K562 (cell line): ENCODE results near the gene SVOP. TPM values are rescaled to one million over a fixed set of nuclear protein-coding genes. Genes with fewer than 3 reads are reported as not detected.

Source experiments
- ARNT ChIP-seq, 2 experiments: fragments of 450-650 bp; IDR thresholded peaks; 2 replicates each; pipeline ENCODE4 v1.6.1; 2016; ENCODE audit warnings: mild to moderate bottlenecking in 1 of 2
- BMI1 ChIP-seq: fragments of 150-350 bp; IDR thresholded peaks from 2 replicates; pipeline ENCODE4 v1.6.1; 2014; ENCODE audit warnings: low read length
- C11orf30 ChIP-seq: fragments of 450-650 bp; IDR thresholded peaks from 2 replicates; pipeline ENCODE4 v1.6.1; 2016; ENCODE audit warnings: low read depth, mild to moderate bottlenecking
- ERF ChIP-seq: fragments of 450-650 bp; formaldehyde crosslinking; IDR thresholded peaks from 2 replicates; pipeline ENCODE4 v1.4.0; 2020; ENCODE audit warnings: mild to moderate bottlenecking, mixed read lengths
- EZH2 ChIP-seq: IDR thresholded peaks from 2 replicates; pipeline ENCODE4 v1.6.1; 2012; ENCODE audit warnings: low read depth, mild to moderate bottlenecking, inconsistent platforms, low read length, borderline replicate concordance
- FOXA3 ChIP-seq, 2 experiments: fragments of 450-650 bp in 1 of 2; sonication (generic) in 1 of 2; formaldehyde crosslinking; IDR thresholded peaks in 1 of 2; conservative IDR thresholded peaks in 1 of 2; 2 replicates each; pipeline versions ENCODE4 v1.4.0 to v1.8.0; 2020 to 2022; ENCODE audit warnings: mild to moderate bottlenecking in 2 of 2, missing genetic modification reagents in 1 of 2
- GTF2B ChIP-seq: IDR thresholded peaks from 2 replicates; pipeline ENCODE4 v1.6.1; 2011; ENCODE audit not compliant: insufficient read length; ENCODE audit errors: extremely low read depth
- HDGF ChIP-seq: fragments of 450-650 bp; IDR thresholded peaks from 2 replicates; pipeline ENCODE4 v1.6.1; 2016
- HIVEP1 ChIP-seq: fragments of 250-450 bp; sonication (Bioruptor Pico); IDR thresholded peaks from 2 replicates; pipeline ENCODE4 v1.4.0; 2020; ENCODE audit warnings: mild to moderate bottlenecking
- HNRNPL ChIP-seq: fragments of 200-400 bp; formaldehyde crosslinking; IDR thresholded peaks from 2 replicates; pipeline ENCODE4 v1.6.1; 2017; ENCODE audit warnings: low read depth, mild to moderate bottlenecking, low read length
- HOXB6 ChIP-seq: fragments of 250-450 bp; sonication (Bioruptor Pico); IDR thresholded peaks from 2 replicates; pipeline ENCODE4 v1.5.1; 2022; ENCODE audit warnings: mild to moderate bottlenecking, borderline replicate concordance
- LCOR ChIP-seq: sonication (generic); formaldehyde crosslinking; IDR thresholded peaks from 2 replicates; pipeline ENCODE4 v1.8.0; 2022; ENCODE audit warnings: mild to moderate bottlenecking, missing genetic modification reagents
- MAFF ChIP-seq: IDR thresholded peaks from 2 replicates; pipeline ENCODE4 v1.6.1; 2012; ENCODE audit warnings: low read length, improper control_type of control experiment
- MYBL2 ChIP-seq, 2 experiments: fragments of 450-650 bp in 1 of 2; sonication (generic) in 1 of 2; formaldehyde crosslinking in 1 of 2; IDR thresholded peaks; 2 replicates each; pipeline versions ENCODE4 v1.6.1 to v1.8.1; 2017 to 2022; ENCODE audit warnings: borderline replicate concordance in 1 of 2, inconsistent platforms in 1 of 2, low read depth in 1 of 2, mild to moderate bottlenecking in 1 of 2, missing genetic modification reagents in 1 of 2, moderate library complexity in 1 of 2
- NONO ChIP-seq, 2 experiments: fragments of 200-400 bp in 1 of 2; fragments of 450-650 bp in 1 of 2; formaldehyde crosslinking in 1 of 2; IDR thresholded peaks; 2 replicates each; pipeline ENCODE4 v1.6.1; 2017; ENCODE audit warnings: low read depth in 2 of 2, mild to moderate bottlenecking in 2 of 2, moderate library complexity in 2 of 2, low read length in 1 of 2
- RAD21 ChIP-seq, 2 experiments: fragments of 250-450 bp in 1 of 2; fragments of 450-650 bp in 1 of 2; sonication (Bioruptor Pico) in 1 of 2; formaldehyde crosslinking in 1 of 2; IDR thresholded peaks in 1 of 2; conservative IDR thresholded peaks in 1 of 2; 2 replicates each; pipeline versions ENCODE4 v1.4.0 to v1.8.0; 2020 to 2022; ENCODE audit warnings: mild to moderate bottlenecking in 2 of 2, moderate library complexity in 1 of 2
- RFX5 ChIP-seq: IDR thresholded peaks from 2 replicates; pipeline ENCODE4 v1.6.1; 2011; ENCODE audit warnings: low read depth, mild to moderate bottlenecking, improper control_type of control experiment, low read length
- SMARCE1 ChIP-seq: fragments of 450-650 bp; IDR thresholded peaks from 2 replicates; pipeline ENCODE4 v1.7.1; 2016; ENCODE audit warnings: mild to moderate bottlenecking
- SMC3 ChIP-seq: conservative IDR thresholded peaks from 2 replicates; pipeline ENCODE4 v1.6.1; 2011; ENCODE audit warnings: low read depth, low read length, improper control_type of control experiment; ENCODE audit not compliant: insufficient read depth
- SNRNP70 ChIP-seq: fragments of 200-400 bp; formaldehyde crosslinking; optimal IDR thresholded peaks from 2 replicates; pipeline ENCODE3; 2017; ENCODE audit warnings: low read depth, low read length
- TAF1 ChIP-seq: IDR thresholded peaks from 2 replicates; pipeline ENCODE4 v1.6.1; 2011; ENCODE audit warnings: mild to moderate bottlenecking, low read length, moderate library complexity; ENCODE audit not compliant: insufficient read depth, control insufficient read depth, severe bottlenecking; ENCODE audit errors: extremely low read depth
- TCF15 ChIP-seq: fragments of 250-450 bp; sonication (Bioruptor Pico); IDR thresholded peaks from 2 replicates; pipeline ENCODE4 v1.8.0; 2022; ENCODE audit warnings: moderate library complexity, mild to moderate bottlenecking, inconsistent platforms
- ZBTB1 ChIP-seq: sonication (generic); formaldehyde crosslinking; IDR thresholded peaks from 2 replicates; pipeline ENCODE4 v1.8.1; 2023; ENCODE audit warnings: missing genetic modification reagents, low read depth, mild to moderate bottlenecking, borderline replicate concordance
- ZNF395 ChIP-seq: fragments of 200-800 bp; sonication (Bioruptor generic); IDR thresholded peaks from 2 replicates; pipeline ENCODE4 v1.6.1; 2017; ENCODE audit warnings: missing genetic modification characterization, missing compliant biosample characterization
- ZNF551 ChIP-seq: fragments of 250-450 bp; sonication (Bioruptor Pico); IDR thresholded peaks from 2 replicates; pipeline ENCODE4 v1.5.0; 2021; ENCODE audit warnings: mild to moderate bottlenecking, moderate library complexity
- polyA plus RNA-seq, 8 experiments: library from polyadenylated mRNA; depleted of rRNA in 4 of 8; stranded (reverse) in 5 of 8; unstranded in 3 of 8; fragments of >200 nt; fragmentation: Nextera tagmentation in 2 of 8; fragmentation: Illumina TruSeq in 1 of 8; extraction: Ambion mirVana in 2 of 8; extraction: Trizol in 1 of 8; gene quantifications; 2 replicates each; pipeline versions ENCODE4 v1.2.1 to v1.2.3, GENCODE V29; 2011 to 2014; ENCODE audit warnings: inconsistent platforms in 1 of 8, missing spikeins in 1 of 8
- total RNA-seq, 7 experiments: library from RNA; depleted of rRNA in 6 of 7; stranded (reverse); fragments of >200 nt in 6 of 7; fragmentation: Illumina TruSeq in 2 of 7; extraction: Trizol in 2 of 7; gene quantifications; 2 replicates each; pipeline versions ENCODE4 v1.2.1 to v1.2.3, GENCODE V29; 2011 to 2021; ENCODE audit warnings: low replicate concordance in 1 of 7

The SVOP gene
- total and polyA plus RNA-seq, 9 of the 15 experiments (the other 6 are each of a cell fraction or from before 2014, with no cell fraction given), result 0.01 to 0.09 (median 0.06) TPM; not detected in 1

GRCh38 chr12:109052414-109053323 lies 31.8 kb upstream of the SVOP start, which contains the start of gene USP30 (continued):
- no peak for TF ChIP-seq GTF2B
- TF ChIP-seq RFX5, result peak; percentile 44; the same call in 1 of the 2 replicates
- peak; percentile 97 for TF ChIP-seq C11orf30
- peak; percentile 51; the same call in 1 of the 2 replicates for TF ChIP-seq ZNF395 (CRISPR knock-in tag)
- TF ChIP-seq LCOR (CRISPR knock-in tag), result no peak
- TF ChIP-seq ERF (CRISPR knock-in tag), result no peak
- TF ChIP-seq BMI1, result peak; percentile 79
- TF ChIP-seq SMARCE1, result no peak
- no peak for TF ChIP-seq ZBTB1 (CRISPR knock-in tag)
- TF ChIP-seq MYBL2 (IDR thresholded peaks at IDR 0.05; ENCODE audit: low read depth), result no peak
- TF ChIP-seq MYBL2 (CRISPR knock-in tag; IDR thresholded peaks at IDR 0.05; ENCODE audit: borderline replicate concordance), result no peak
- TF ChIP-seq FOXA3 (CRISPR knock-in tag; conservative IDR thresholded peaks at IDR 0.05 in 1 of 2, IDR thresholded peaks at IDR 0.05 in 1 of 2), result no peak
- TF ChIP-seq HOXB6 (CRISPR knock-in tag), result no peak
- peak; percentile 84 for TF ChIP-seq TAF1
- TF ChIP-seq HIVEP1 (CRISPR knock-in tag), result no peak
- no peak for TF ChIP-seq ZNF551 (CRISPR knock-in tag)
- TF ChIP-seq NONO (IDR thresholded peaks at IDR 0.05; ENCODE audit: low read depth in 2 of 2, low read length in 1 of 2), result peak in 1 of 2 experiments; percentile 75; a peak in 2 of 4 replicates
- no peak for TF ChIP-seq HDGF
- TF ChIP-seq TCF15 (CRISPR knock-in tag), result no peak
- TF ChIP-seq SMC3, result no peak
- TF ChIP-seq EZH2, result no peak
- no peak for TF ChIP-seq HNRNPL
- TF ChIP-seq ARNT (IDR thresholded peaks at IDR 0.05), result peak; percentile 29 to 71; a peak in 2 of 4 replicates
- TF ChIP-seq MAFF, result no peak
- TF ChIP-seq SNRNP70, result no peak
- no peak for TF ChIP-seq RAD21 (CRISPR knock-in tag; conservative IDR thresholded peaks at IDR 0.05 in 1 of 2, IDR thresholded peaks at IDR 0.05 in 1 of 2)
